Measurements from ENCODE around the gene PAK1IP1.
A peak's percentile ranks its signal among the peaks of the same experiment; 100 is the strongest.
"Not testable (repeated sequence)": the region's sequence is repeated elsewhere in the genome, so short reads cannot be mapped to it uniquely, and the experiment has no call there.

PAK1IP1 gene

GRCh38 chr6:10740061-10740460 is 45.3 kb downstream of the PAK1IP1 start:
- FAIRE-seq (no peak), DNase-seq (ENCODE audit: insufficient read length, low spot score) (no peak)

- FAIRE-seq; DNase-seq (ENCODE audit: insufficient read length, low spot score): not testable (repeated sequence)
Observed at GRCh38 chr6:10741643-10742042, 46.9 kb downstream of the PAK1IP1 start.

- FAIRE-seq, result no peak
- no peak for DNase-seq (ENCODE audit: insufficient read length, low spot score)
Observed at GRCh38 chr6:10742251-10742650, 47.5 kb downstream of the PAK1IP1 start.

GRCh38 chr6:10743515-10743914 is 48.7 kb downstream of the PAK1IP1 start:
- FAIRE-seq (no peak), DNase-seq (ENCODE audit: insufficient read length, low spot score) (no peak)

- no peak for DNase-seq (ENCODE audit: insufficient read length, low spot score)
- no peak for FAIRE-seq
Observed at GRCh38 chr6:10745116-10745515, 50.3 kb downstream of the PAK1IP1 start.

- FAIRE-seq, result no peak
- no peak for DNase-seq (ENCODE audit: insufficient read length, low spot score)
Observed at GRCh38 chr6:10746915-10747250, 52.1 kb downstream of the PAK1IP1 start.

- FAIRE-seq, result peak; percentile 86
Observed at GRCh38 chr6:10747251-10747972, 52.6 kb downstream of the PAK1IP1 start, which contains the start of gene TMEM14B. TMEM14B (plus strand) TSS chr6:10747805; CDS start chr6:10749246, 1,441 bp downstream.

GRCh38 chr6:10749734-10750133 is 55.0 kb downstream of the PAK1IP1 start:
- FAIRE-seq, result no peak
- DNase-seq (ENCODE audit: insufficient read length, low spot score), result no peak

More at GRCh38 chr6:10747251-10747972, 52.6 kb downstream of the PAK1IP1 start, which contains the start of gene TMEM14B:
- DNase-seq (ENCODE audit: insufficient read length, low spot score), result peak; percentile 94

- FAIRE-seq; DNase-seq (ENCODE audit: insufficient read length, low spot score): not testable (repeated sequence)
Observed at GRCh38 chr6:10750568-10750967, 55.8 kb downstream of the PAK1IP1 start.

GRCh38 chr6:10751757-10752156 is 57.0 kb downstream of the PAK1IP1 start:
- not testable (repeated sequence) for DNase-seq (ENCODE audit: insufficient read length, low spot score); FAIRE-seq

- no peak for FAIRE-seq
Observed at GRCh38 chr6:10756085-10756484, 61.3 kb downstream of the PAK1IP1 start.

More at GRCh38 chr6:10756085-10756484, 61.3 kb downstream of the PAK1IP1 start:
- no peak for DNase-seq (ENCODE audit: insufficient read length, low spot score)

Data from GM19239 (cell line).